NCI-H748 treated with DMSO at 0.1 percent for 48 hours (cell line): ENCODE data around the gene CEACAM21.

ENCODE experiments used
- DNase-seq: peaks from one replicate; lab custom pipeline; 2025; lab: John Stamatoyannopoulos, UW

Gene CEACAM21

GRCh38 chr19:41619018-41619556 lies 43.1 kb downstream of the CEACAM21 start:
- DNase-seq = no peak

DNA sequence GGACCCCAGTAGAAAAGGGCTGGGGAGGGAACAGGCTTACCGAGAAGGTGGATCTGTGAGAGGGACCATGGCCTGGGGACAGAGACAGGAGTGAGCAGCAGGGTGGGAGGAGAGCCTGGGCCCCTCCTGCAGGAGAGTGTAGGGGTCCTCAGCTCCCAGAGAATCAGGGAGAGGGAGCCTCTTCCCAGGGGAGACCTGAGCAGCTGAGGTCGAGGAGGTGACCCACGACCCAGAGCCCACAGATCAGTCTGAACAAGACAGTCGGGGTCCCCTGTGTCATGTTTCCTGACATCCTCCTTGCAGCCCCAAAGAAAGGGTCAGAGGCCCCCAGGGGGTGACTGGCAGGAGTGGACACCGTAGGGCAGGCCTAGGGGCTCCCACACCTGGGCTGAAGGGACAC lies 44.2 kb downstream of the CEACAM21 start:
- no peak for DNase-seq

DNA sequence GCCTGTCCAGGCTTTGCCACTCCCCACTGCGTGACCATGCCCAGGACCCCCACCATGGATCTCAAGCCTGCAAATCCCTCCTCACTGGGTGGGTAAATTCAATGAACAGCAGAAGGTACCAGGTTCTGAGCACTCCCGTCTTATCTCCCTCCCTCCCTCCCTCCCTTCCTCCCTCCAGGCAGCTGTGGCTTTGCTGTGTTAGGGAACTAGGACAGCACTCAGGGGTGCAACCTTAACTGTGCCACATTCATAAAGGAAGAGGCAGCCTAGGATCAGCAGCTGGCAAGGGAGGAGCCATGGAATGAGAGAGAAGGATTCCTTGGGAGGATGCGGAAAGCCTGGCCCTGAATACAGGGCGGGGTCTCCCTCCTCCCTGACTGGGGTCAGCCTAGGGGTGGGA lies 45.3 kb downstream of the CEACAM21 start:
- DNase-seq = no peak

GRCh38 chr19:41621654-41622053 lies 45.7 kb downstream of the CEACAM21 start:
- no peak for DNase-seq

GRCh38 chr19:41623360-41623759 lies 47.4 kb downstream of the CEACAM21 start:
- DNase-seq = no peak

DNA sequence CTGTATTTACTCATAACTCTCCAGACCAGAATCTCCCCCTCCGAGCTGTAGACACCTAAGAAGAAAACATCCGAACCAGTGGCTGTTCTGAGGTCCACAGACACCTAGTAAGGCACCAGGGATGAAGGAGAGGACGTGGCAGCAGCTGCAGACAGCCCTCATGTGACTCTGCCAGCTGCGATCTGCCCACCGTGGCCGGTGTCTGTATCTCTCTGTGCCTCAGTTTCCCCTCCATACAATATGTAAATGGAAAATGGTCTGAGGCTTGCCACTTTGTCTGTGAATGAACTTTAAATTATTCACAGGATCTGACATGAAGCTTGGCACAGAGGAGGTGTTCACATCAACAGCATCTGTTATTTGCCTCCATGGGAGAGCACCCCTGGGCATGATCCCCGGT lies 48.5 kb downstream of the CEACAM21 start:
- no peak for DNase-seq

- no peak for DNase-seq
Observed at GRCh38 chr19:41624937-41625336, 49.0 kb downstream of the CEACAM21 start.

DNA sequence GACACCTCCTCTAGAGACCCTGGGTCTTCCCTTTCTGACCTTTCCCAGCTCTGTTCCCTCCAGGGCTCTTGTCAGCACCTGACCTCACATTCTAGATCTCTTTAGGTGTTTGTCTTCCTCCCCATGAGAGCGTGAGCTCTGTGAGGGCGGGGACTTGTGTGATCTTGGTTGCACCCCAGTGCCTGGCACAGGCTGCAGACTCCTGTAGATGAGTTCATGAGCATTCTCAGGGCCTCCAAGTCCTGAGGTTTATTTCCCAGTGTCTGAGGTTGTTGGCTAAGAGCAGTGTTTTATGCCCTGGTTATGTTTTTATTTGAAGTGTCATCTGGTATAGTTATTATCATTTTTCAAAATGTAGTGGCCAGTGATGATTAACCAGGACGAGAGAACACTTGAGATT lies 50.3 kb downstream of the CEACAM21 start:
- no peak for DNase-seq

GRCh38 chr19:41626877-41627276 lies 50.9 kb downstream of the CEACAM21 start, which contains the start of gene CEACAM4:
Gene CEACAM4, minus strand, starts transcription at chr19:41627074. Its CDS starts 111 bp downstream, at chr19:41626963.
- no peak for DNase-seq

DNA sequence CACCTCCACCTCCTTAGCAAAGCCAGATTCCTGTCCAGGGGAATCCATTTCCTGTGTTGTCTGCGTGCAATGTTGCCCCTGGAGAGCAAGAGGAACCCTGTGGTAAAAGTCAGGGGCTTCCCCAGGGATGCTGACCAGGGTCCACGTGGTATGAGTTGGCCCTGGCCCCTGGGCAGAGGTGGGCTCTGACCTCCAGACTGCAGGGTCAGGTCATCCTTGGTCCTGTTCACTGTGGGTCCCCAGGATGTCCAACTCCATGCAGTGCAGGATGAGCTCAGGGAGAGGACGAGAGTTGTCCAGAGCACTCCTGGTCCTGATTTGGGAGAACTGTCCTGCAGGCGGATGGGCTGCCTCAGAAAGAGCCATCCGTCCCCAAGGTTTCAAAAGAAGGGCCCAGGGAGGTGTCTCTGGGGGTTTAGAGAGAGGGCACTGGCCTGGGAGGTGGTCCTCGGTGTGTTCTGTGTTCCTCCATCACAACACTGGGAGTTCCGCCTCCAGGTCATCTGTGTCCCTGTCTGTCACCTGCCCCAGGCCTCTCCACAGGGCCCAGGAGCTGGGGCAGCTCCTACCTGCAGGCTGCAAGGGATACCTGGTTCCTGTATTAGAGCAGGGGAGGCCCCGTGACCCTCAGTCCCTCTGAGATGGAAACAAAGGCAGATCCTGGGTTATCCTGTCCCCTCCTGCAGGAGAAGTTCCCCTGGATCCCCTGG lies 52.2 kb downstream of the CEACAM21 start:
- DNase-seq = no peak
